ENCODE measurements around the gene ARFGAP1.

DNA sequence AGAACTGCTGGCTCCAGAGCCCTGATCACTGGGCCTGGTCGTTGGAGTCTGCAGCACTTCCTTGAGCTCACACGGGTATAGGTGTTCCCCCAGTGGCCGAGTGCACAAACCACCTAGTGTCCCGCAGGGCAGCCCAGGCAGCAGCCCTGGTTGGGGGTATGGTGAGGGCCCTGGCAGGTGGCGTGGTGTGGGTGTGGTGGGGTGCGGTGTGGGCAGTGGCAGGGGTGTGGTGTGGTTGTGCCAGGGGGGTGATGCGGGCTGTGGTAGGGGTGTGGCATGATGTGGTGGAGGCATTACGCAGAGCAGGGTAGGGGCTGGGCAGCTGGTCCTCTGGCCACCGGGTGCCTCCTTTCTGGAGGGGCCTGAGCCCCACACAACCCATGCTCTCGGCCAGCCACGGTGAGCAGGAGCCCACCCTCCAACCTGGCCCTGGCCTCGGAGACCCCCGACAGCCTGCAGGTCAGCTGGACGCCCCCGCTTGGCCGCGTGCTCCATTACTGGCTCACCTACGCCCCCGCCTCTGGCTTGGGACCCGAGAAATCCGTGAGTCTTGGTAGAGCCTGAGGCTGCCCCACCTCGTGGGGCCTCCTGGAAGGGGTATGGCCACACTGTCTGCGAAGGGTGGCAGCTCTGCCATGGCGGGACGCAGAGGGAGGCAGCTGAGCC is 40.9 kb downstream of the ARFGAP1 start:
- TF ChIP-seq, protein P1, sequence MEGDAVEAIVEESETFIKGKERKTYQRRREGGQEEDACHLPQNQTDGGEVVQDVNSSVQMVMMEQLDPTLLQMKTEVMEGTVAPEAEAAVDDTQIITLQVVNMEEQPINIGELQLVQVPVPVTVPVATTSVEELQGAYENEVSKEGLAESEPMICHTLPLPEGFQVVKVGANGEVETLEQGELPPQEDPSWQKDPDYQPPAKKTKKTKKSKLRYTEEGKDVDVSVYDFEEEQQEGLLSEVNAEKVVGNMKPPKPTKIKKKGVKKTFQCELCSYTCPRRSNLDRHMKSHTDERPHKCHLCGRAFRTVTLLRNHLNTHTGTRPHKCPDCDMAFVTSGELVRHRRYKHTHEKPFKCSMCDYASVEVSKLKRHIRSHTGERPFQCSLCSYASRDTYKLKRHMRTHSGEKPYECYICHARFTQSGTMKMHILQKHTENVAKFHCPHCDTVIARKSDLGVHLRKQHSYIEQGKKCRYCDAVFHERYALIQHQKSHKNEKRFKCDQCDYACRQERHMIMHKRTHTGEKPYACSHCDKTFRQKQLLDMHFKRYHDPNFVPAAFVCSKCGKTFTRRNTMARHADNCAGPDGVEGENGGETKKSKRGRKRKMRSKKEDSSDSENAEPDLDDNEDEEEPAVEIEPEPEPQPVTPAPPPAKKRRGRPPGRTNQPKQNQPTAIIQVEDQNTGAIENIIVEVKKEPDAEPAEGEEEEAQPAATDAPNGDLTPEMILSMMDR (IDR thresholded peaks at IDR 0.05; ENCODE audit: low read depth, low read length, poor library complexity, severe bottlenecking): no peak
- TF ChIP-seq EZH2phosphoT487 (IDR thresholded peaks at IDR 0.05; ENCODE audit: borderline replicate concordance, low read length): no peak

All from DOHH2 (cell line).